Effector memory CD8-positive, alpha-beta T cell (primary cell): Measurements from ENCODE around the gene ROR2.

ENCODE experiments used
- ATAC-seq: fragments of 150-1000 bp; cut with Tn5 transposase; replicated peaks from 2 replicates; pipeline ENCODE4 v1.10.0; 2021; ENCODE audit warnings: mild to moderate bottlenecking, moderate library complexity
- DNase-seq, 3 experiments: peaks; one replicate each; pipeline ENCODE4 v3.0.0; 2021
- H3K27ac Mint-ChIP-seq, 2 donors: one replicate each; pipeline ENCODE4 v1.8.0; 2022; ENCODE audit warnings: mild to moderate bottlenecking in 2 of 2, mixed read lengths in 2 of 2, moderate library complexity in 2 of 2
- H3K27me3 Mint-ChIP-seq, 2 donors: one replicate each; pipeline ENCODE4 v1.8.0; 2022; ENCODE audit warnings: mixed read lengths in 2 of 2
- H3K36me3 Mint-ChIP-seq: one replicate; pipeline ENCODE4 v1.8.0; 2022; ENCODE audit warnings: mild to moderate bottlenecking, moderate library complexity, mixed read lengths; ENCODE audit not compliant: insufficient read depth
- H3K4me1 Mint-ChIP-seq, 2 donors: one replicate each; pipeline ENCODE4 v1.8.0; 2022; ENCODE audit warnings: low read depth in 2 of 2, mixed read lengths in 2 of 2
- H3K4me3 Mint-ChIP-seq, 2 donors: one replicate each; pipeline ENCODE4 v1.8.0; 2022; ENCODE audit warnings: mild to moderate bottlenecking in 2 of 2, mixed read lengths in 2 of 2, moderate library complexity in 2 of 2
- H3K9me3 Mint-ChIP-seq, 2 donors: one replicate each; pipeline ENCODE4 v1.8.0; 2022; ENCODE audit warnings: mixed read lengths in 2 of 2

Gene ROR2

GRCh38 chr9:91783876-91784672, 166.0 kb downstream of the ROR2 start:
- DNase-seq (no peak), ATAC-seq (no peak)
- no peaks in the 10 kb centered on the region for H3K9me3 Mint-ChIP-seq
- peaks cover 4% of the 10 kb centered on the region for H3K36me3 Mint-ChIP-seq
- no peak overlapping the region for H3K4me3 Mint-ChIP-seq
- peaks cover 0 to 18% of the 10 kb centered on the region in 2 donors for H3K4me1 Mint-ChIP-seq
- no peak overlapping the region for H3K27ac Mint-ChIP-seq
- peaks cover 32 to 46% of the 10 kb centered on the region in 2 donors for H3K27me3 Mint-ChIP-seq

GRCh38 chr9:91783411-91783810, 166.6 kb downstream of the ROR2 start:
- H3K4me3 Mint-ChIP-seq, result no peak overlapping the region
- DNase-seq, result no peak
- H3K27ac Mint-ChIP-seq, result no peak overlapping the region
- peaks cover 4% of the 10 kb centered on the region for H3K36me3 Mint-ChIP-seq
- no peak for ATAC-seq
- peaks cover 34 to 52% of the 10 kb centered on the region in 2 donors for H3K27me3 Mint-ChIP-seq
- no peaks in the 10 kb centered on the region for H3K9me3 Mint-ChIP-seq
- peaks cover 0 to 18% of the 10 kb centered on the region in 2 donors for H3K4me1 Mint-ChIP-seq

GRCh38 chr9:91782708-91783214, 167.3 kb downstream of the ROR2 start:
- no peak for ATAC-seq
- peaks cover 41 to 52% of the 10 kb centered on the region in 2 donors for H3K27me3 Mint-ChIP-seq
- no peaks in the 10 kb centered on the region for H3K9me3 Mint-ChIP-seq

GRCh38 chr9:91781906-91782305, 168.1 kb downstream of the ROR2 start:
- DNase-seq (no peak), ATAC-seq (no peak)
- H3K27me3 Mint-ChIP-seq, result peaks cover 47 to 55% of the 10 kb centered on the region in 2 donors
- H3K27ac Mint-ChIP-seq, result no peak overlapping the region
- H3K4me1 Mint-ChIP-seq, result peaks cover 2 to 21% of the 10 kb centered on the region in 2 donors
- peaks cover 4% of the 10 kb centered on the region for H3K36me3 Mint-ChIP-seq
- no peak overlapping the region for H3K4me3 Mint-ChIP-seq
- no peaks in the 10 kb centered on the region for H3K9me3 Mint-ChIP-seq

More at GRCh38 chr9:91782708-91783214, 167.3 kb downstream of the ROR2 start:
- DNase-seq, result no peak
- no peak overlapping the region for H3K27ac Mint-ChIP-seq
- no peak overlapping the region for H3K4me3 Mint-ChIP-seq
- peaks cover 0 to 18% of the 10 kb centered on the region in 2 donors for H3K4me1 Mint-ChIP-seq
- H3K36me3 Mint-ChIP-seq, result peaks cover 4% of the 10 kb centered on the region

- Mint-ChIP-seq H3K4me3 (no peak overlapping the region), H3K9me3 (no peaks in the 10 kb centered on the region), H3K27ac (no peak overlapping the region), H3K4me1 (peaks cover 8 to 26% of the 10 kb centered on the region in 2 donors), H3K27me3 (peaks cover 55 to 63% of the 10 kb centered on the region in 2 donors), H3K36me3 (peaks cover 4% of the 10 kb centered on the region)
- DNase-seq, result no peak
- no peak for ATAC-seq
Measured at GRCh38 chr9:91781116-91781515, 168.9 kb downstream of the ROR2 start.

GRCh38 chr9:91778031-91778430, 172.0 kb downstream of the ROR2 start:
- no peak for ATAC-seq
- Mint-ChIP-seq H3K36me3 (no peaks in the 10 kb centered on the region), H3K4me1 (peaks cover 8 to 19% of the 10 kb centered on the region in 2 donors), H3K27me3 (peaks cover 56 to 59% of the 10 kb centered on the region in 2 donors), H3K4me3 (no peak overlapping the region), H3K27ac (no peak overlapping the region), H3K9me3 (no peaks in the 10 kb centered on the region)
- DNase-seq, result no peak

GRCh38 chr9:91777292-91777830, 172.7 kb downstream of the ROR2 start:
- Mint-ChIP-seq H3K27me3 (peaks cover 49 to 59% of the 10 kb centered on the region in 2 donors), H3K4me3 (no peak overlapping the region), H3K9me3 (no peaks in the 10 kb centered on the region), H3K36me3 (no peaks in the 10 kb centered on the region), H3K27ac (no peak overlapping the region), H3K4me1 (peaks cover 8 to 12% of the 10 kb centered on the region in 2 donors)
- DNase-seq (no peak), ATAC-seq (no peak)

GRCh38 chr9:91776409-91777291, 173.4 kb downstream of the ROR2 start:
- H3K27ac Mint-ChIP-seq, result no peak overlapping the region
- H3K4me3 Mint-ChIP-seq, result no peak overlapping the region
- H3K4me1 Mint-ChIP-seq, result peaks cover 8 to 12% of the 10 kb centered on the region in 2 donors
- DNase-seq, result no peak
- no peak for ATAC-seq
- peaks cover 49 to 61% of the 10 kb centered on the region in 2 donors for H3K27me3 Mint-ChIP-seq
- no peaks in the 10 kb centered on the region for H3K36me3 Mint-ChIP-seq
- H3K9me3 Mint-ChIP-seq, result no peaks in the 10 kb centered on the region

- Mint-ChIP-seq H3K9me3 (no peaks in the 10 kb centered on the region), H3K36me3 (no peaks in the 10 kb centered on the region), H3K27me3 (peaks cover 49 to 57% of the 10 kb centered on the region in 2 donors), H3K4me3 (no peak overlapping the region), H3K4me1 (peaks cover 8 to 12% of the 10 kb centered on the region in 2 donors), H3K27ac (peak overlapping the region in 1 of 2 donors; percentile 16)
- DNase-seq, result no peak
- ATAC-seq, result no peak
Measured at GRCh38 chr9:91775708-91776028, 174.4 kb downstream of the ROR2 start.

- Mint-ChIP-seq H3K27ac (peak overlapping the region in 1 of 2 donors; percentile 16), H3K36me3 (no peaks in the 10 kb centered on the region), H3K27me3 (peaks cover 51 to 62% of the 10 kb centered on the region in 2 donors), H3K9me3 (no peaks in the 10 kb centered on the region), H3K4me3 (no peak overlapping the region), H3K4me1 (peaks cover 8 to 12% of the 10 kb centered on the region in 2 donors)
- ATAC-seq (peak; percentile 87), DNase-seq (peak; percentile 74)
Measured at GRCh38 chr9:91775011-91775707, 174.9 kb downstream of the ROR2 start.

GRCh38 chr9:91773156-91773555, 176.9 kb downstream of the ROR2 start:
- H3K27ac Mint-ChIP-seq, result no peak overlapping the region
- no peak for DNase-seq

GRCh38 chr9:91771864-91772263, 178.2 kb downstream of the ROR2 start:
- Mint-ChIP-seq H3K9me3 (no peaks in the 10 kb centered on the region), H3K4me3 (no peak overlapping the region), H3K4me1 (peaks cover 6 to 11% of the 10 kb centered on the region in 2 donors), H3K27ac (no peak overlapping the region), H3K27me3 (peaks cover 63 to 67% of the 10 kb centered on the region in 2 donors), H3K36me3 (no peaks in the 10 kb centered on the region)
- DNase-seq, result no peak
- no peak for ATAC-seq

More at GRCh38 chr9:91773156-91773555, 176.9 kb downstream of the ROR2 start:
- Mint-ChIP-seq H3K9me3 (no peaks in the 10 kb centered on the region), H3K27me3 (peaks cover 61 to 66% of the 10 kb centered on the region in 2 donors), H3K4me1 (peaks cover 8 to 14% of the 10 kb centered on the region in 2 donors), H3K4me3 (no peak overlapping the region), H3K36me3 (no peaks in the 10 kb centered on the region)
- no peak for ATAC-seq

GRCh38 chr9:91771027-91771426, 179.0 kb downstream of the ROR2 start:
- no peak for ATAC-seq
- no peaks in the 10 kb centered on the region for H3K9me3 Mint-ChIP-seq
- H3K36me3 Mint-ChIP-seq, result no peaks in the 10 kb centered on the region
- H3K4me1 Mint-ChIP-seq, result peaks cover 0 to 6% of the 10 kb centered on the region in 2 donors
- no peak overlapping the region for H3K27ac Mint-ChIP-seq
- no peak overlapping the region for H3K4me3 Mint-ChIP-seq
- DNase-seq, result no peak
- H3K27me3 Mint-ChIP-seq, result peaks cover 64 to 67% of the 10 kb centered on the region in 2 donors
